Testis (tissue), 2 donors: ENCODE measurements around the gene FHDC1.

Experiments
- POLR2A ChIP-seq: fragments of 450-650 bp; IDR thresholded peaks from one replicate; pipeline ENCODE4 v1.6.1; 2017; ENCODE audit warnings: antibody characterized with exemption, mild to moderate bottlenecking, moderate library complexity
- TF ChIP-seq, protein P1 (sequence below), 3 experiments: fragments of 450-650 bp in 2 of 3; fragments of 200-600 bp in 1 of 3; sonication (generic) in 1 of 3; IDR thresholded peaks; one replicate each; pipeline ENCODE4 v1.5.1; 2016 to 2019; ENCODE audit warnings: antibody characterized with exemption in 3 of 3, mild to moderate bottlenecking in 2 of 3, moderate library complexity in 1 of 3

- TF ChIP-seq, protein P1, sequence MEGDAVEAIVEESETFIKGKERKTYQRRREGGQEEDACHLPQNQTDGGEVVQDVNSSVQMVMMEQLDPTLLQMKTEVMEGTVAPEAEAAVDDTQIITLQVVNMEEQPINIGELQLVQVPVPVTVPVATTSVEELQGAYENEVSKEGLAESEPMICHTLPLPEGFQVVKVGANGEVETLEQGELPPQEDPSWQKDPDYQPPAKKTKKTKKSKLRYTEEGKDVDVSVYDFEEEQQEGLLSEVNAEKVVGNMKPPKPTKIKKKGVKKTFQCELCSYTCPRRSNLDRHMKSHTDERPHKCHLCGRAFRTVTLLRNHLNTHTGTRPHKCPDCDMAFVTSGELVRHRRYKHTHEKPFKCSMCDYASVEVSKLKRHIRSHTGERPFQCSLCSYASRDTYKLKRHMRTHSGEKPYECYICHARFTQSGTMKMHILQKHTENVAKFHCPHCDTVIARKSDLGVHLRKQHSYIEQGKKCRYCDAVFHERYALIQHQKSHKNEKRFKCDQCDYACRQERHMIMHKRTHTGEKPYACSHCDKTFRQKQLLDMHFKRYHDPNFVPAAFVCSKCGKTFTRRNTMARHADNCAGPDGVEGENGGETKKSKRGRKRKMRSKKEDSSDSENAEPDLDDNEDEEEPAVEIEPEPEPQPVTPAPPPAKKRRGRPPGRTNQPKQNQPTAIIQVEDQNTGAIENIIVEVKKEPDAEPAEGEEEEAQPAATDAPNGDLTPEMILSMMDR (IDR thresholded peaks at IDR 0.05), result no peak
- TF ChIP-seq POLR2A, result no peak
Observed at GRCh38 chr4:153026591-153027346, 90.6 kb downstream of the FHDC1 start.
